Measurements from ENCODE around the gene HMG20A. TPM values are rescaled to one million over a fixed set of nuclear protein-coding genes. Genes with fewer than 3 reads are reported as not detected.

The HMG20A gene
- total and polyA plus RNA-seq, 12 donors = 14.0 to 57.2 (median 38.9) TPM

GRCh38 chr15:77525907-77526594 lies 105.4 kb downstream of the HMG20A start:
- Histone ChIP-seq H3K27me3 (no peaks in the 10 kb centered on the region), H3K9me3 (replicated peaks in 1 of 3) (no peaks in the 10 kb centered on the region), H3K4me3 (no peak overlapping the region), H3K36me3 (replicated peaks in 1 of 2) (no peaks in the 10 kb centered on the region), H3K4me1 (replicated peaks in 1 of 2) (no peaks in the 10 kb centered on the region), H3K27ac (no peak overlapping the region)
- no peak for DNase-seq
- 88 to 97% (median 92%) methylated on average over 6 to 11 of the region's 11 CpGs for WGBS, 4 donors
- intact Hi-C loops (cut with DNase I) = no loop called here
- TF ChIP-seq, protein P1, sequence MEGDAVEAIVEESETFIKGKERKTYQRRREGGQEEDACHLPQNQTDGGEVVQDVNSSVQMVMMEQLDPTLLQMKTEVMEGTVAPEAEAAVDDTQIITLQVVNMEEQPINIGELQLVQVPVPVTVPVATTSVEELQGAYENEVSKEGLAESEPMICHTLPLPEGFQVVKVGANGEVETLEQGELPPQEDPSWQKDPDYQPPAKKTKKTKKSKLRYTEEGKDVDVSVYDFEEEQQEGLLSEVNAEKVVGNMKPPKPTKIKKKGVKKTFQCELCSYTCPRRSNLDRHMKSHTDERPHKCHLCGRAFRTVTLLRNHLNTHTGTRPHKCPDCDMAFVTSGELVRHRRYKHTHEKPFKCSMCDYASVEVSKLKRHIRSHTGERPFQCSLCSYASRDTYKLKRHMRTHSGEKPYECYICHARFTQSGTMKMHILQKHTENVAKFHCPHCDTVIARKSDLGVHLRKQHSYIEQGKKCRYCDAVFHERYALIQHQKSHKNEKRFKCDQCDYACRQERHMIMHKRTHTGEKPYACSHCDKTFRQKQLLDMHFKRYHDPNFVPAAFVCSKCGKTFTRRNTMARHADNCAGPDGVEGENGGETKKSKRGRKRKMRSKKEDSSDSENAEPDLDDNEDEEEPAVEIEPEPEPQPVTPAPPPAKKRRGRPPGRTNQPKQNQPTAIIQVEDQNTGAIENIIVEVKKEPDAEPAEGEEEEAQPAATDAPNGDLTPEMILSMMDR (IDR thresholded peaks at IDR 0.05) = no peak
- no peak for TF ChIP-seq POLR2A (IDR thresholded peaks at IDR 0.05)

DNA sequence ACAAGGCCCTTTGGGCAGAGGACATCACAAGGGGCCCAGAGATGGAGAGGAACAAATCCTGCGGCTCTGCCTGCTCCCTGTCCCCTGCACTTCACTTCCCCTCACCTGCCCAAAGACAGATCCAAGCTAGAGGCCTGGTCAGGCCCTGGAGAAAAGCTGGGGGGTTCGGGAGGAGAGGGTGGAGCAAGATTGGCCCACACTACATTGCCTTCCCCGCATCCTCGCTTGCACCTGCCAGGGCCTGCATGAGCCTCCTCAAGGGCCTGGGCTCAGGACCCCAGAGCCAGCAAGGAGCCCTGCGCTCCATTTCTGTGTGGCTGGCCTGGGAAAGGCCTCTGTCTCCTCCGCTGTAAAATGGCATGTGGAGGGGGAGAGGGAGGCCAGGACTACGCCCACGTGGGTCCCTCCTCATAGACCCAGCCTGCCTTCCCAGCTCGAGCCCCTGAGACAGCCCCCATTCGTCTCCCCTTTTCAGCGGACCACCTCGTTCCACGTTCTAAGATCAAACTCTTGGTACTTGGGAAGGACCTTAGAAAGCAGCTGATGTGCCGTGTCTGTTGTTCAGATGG lies 106.0 kb downstream of the HMG20A start:
- Histone ChIP-seq H3K27me3 (no peaks in the 10 kb centered on the region), H3K27ac (no peak overlapping the region), H3K36me3 (replicated peaks in 1 of 2) (no peaks in the 10 kb centered on the region), H3K4me1 (replicated peaks in 1 of 2) (no peaks in the 10 kb centered on the region), H3K4me3 (no peak overlapping the region), H3K9me3 (replicated peaks in 1 of 3) (no peaks in the 10 kb centered on the region)
- 79 to 88% (median 84%) methylated on average over 8 to 14 of the region's 14 CpGs for WGBS, 4 donors
- TF ChIP-seq POLR2A (IDR thresholded peaks at IDR 0.05) = no peak
- TF ChIP-seq, protein P1 (IDR thresholded peaks at IDR 0.05) = no peak
- intact Hi-C loops (cut with DNase I) = no loop called here
- DNase-seq = no peak

DNA sequence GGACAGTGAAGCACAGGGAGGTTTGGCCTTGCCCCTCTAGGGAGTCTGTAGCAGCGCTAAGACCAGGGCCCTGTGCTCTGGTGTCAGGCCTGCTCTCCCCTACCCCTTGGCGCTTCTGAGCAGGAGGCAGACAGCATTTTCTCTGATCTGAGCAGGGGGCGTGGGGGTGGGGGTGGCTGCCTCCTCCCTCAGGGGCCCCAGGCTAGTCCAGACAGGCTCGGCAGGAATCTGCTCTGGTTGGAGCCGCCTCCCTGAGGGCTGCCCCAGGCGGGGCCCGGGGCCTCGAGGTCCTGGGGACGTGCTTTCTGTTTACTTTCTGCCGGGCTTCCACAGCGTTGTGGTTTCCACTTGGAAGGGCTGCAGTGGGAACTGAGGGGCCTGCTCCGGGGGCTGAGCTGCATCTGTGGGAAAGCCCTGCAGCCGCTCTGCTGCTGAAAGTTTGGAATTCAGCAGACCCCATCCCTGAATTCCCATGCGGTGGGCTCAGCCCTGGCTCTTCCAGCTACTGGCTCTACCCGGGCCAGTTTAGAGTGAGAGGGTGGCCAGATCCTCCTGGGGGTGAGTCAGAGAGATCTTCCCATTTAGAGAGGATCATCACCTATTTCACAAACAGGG lies 106.6 kb downstream of the HMG20A start:
- Histone ChIP-seq H3K4me3 (no peak overlapping the region), H3K4me1 (replicated peaks in 1 of 2) (no peaks in the 10 kb centered on the region), H3K36me3 (replicated peaks in 1 of 2) (no peaks in the 10 kb centered on the region), H3K9me3 (replicated peaks in 1 of 3) (no peaks in the 10 kb centered on the region), H3K27ac (no peak overlapping the region), H3K27me3 (no peaks in the 10 kb centered on the region)
- no peak for DNase-seq
- intact Hi-C loops (cut with DNase I) = no loop called here
- 45 to 66% (median 62%) methylated on average over 2 to 15 of the region's 15 CpGs for WGBS, 4 donors
- TF ChIP-seq, protein P1 (IDR thresholded peaks at IDR 0.05) = no peak
- no peak for TF ChIP-seq POLR2A (IDR thresholded peaks at IDR 0.05)

DNA sequence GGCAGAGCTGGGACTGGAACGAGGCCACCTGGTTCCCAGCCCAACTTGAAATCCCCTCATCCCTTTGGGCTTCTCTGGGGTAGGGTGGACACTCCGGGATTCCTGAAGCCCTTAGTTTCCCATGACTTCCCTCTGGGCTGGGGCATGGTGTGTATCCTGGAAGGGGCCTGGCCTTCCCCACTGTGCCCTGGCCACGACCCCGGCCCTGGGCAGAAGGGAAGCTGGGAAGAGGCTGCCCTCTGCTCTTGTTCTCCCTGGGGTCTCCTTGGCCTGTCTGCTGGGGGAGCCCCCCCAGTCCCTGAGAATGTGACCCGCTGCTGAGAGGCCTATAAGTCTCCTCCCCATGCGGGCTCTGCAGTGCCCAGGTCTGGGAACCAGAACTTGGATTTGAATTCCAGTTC lies 107.1 kb downstream of the HMG20A start:
- DNase-seq = no peak
- Histone ChIP-seq H3K27ac (no peak overlapping the region), H3K27me3 (no peaks in the 10 kb centered on the region), H3K4me1 (replicated peaks in 1 of 2) (no peaks in the 10 kb centered on the region), H3K9me3 (replicated peaks in 1 of 3) (no peaks in the 10 kb centered on the region), H3K36me3 (replicated peaks in 1 of 2) (no peaks in the 10 kb centered on the region), H3K4me3 (no peak overlapping the region)
- WGBS, 4 donors = 62 to 100% (median 84%) methylated on average over 2 to 6 of the region's 6 CpGs
- intact Hi-C loops (cut with DNase I) = no loop called here
- TF ChIP-seq, protein P1 (IDR thresholded peaks at IDR 0.05) = no peak
- no peak for TF ChIP-seq POLR2A (IDR thresholded peaks at IDR 0.05)

Data from adrenal gland (tissue), 12 donors.